ENCODE results near the gene EEF1G. TPM values are rescaled to one million over a fixed set of nuclear protein-coding genes. Genes with fewer than 3 reads are reported as not detected.
A peak's percentile ranks its signal among the peaks of the same experiment; 100 is the strongest.
"Not testable (repeated sequence)": the region's sequence is repeated elsewhere in the genome, so short reads cannot be mapped to it uniquely, and the experiment has no call there.

The EEF1G gene
- total RNA-seq, 1 donor: 1,049 TPM

DNA sequence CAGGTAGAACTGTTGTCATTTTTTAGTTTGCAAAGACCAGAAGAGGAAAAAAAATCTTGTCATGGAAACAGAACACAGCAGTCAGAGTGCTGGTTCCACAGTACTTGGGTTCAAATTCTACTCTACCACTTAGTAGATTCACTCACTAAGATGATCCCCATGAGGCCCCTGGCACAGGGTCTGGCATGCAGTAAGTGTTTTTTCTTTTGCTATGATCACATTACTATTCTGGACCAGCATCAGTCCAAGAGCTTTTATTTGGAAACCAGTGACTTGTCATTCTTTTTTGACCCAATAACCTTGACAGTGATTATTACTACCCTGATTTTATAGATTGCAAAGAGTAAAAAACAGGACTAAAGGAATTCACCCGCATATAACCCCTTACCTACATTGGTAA, 4.1 kb downstream of the EEF1G start:
- Histone ChIP-seq H3K4me2 (ENCODE audit: insufficient read depth, low read length) (no peak overlapping the region), H3K27ac (ENCODE audit: low read depth, low read length) (no peak overlapping the region), H3K27me3 (ENCODE audit: insufficient read depth, low read length) (no peaks in the 10 kb centered on the region), H3K4me1 (ENCODE audit: insufficient read depth, low read length) (peaks cover 16% of the 10 kb centered on the region), H3K9me3 (ENCODE audit: low read depth, low read length) (no peaks in the 10 kb centered on the region), H2AFZ (ENCODE audit: low read length) (no peak overlapping the region), H3K36me3 (ENCODE audit: insufficient read depth, low read length) (peaks cover 74% of the 10 kb centered on the region), H3K79me2 (ENCODE audit: insufficient read depth, low read length) (peaks cover 94% of the 10 kb centered on the region), H3K4me3 (ENCODE audit: insufficient read depth, low read length) (no peak overlapping the region), H4K20me1 (ENCODE audit: insufficient read depth, low read length) (peaks cover 43% of the 10 kb centered on the region)
- TF ChIP-seq, protein P1, sequence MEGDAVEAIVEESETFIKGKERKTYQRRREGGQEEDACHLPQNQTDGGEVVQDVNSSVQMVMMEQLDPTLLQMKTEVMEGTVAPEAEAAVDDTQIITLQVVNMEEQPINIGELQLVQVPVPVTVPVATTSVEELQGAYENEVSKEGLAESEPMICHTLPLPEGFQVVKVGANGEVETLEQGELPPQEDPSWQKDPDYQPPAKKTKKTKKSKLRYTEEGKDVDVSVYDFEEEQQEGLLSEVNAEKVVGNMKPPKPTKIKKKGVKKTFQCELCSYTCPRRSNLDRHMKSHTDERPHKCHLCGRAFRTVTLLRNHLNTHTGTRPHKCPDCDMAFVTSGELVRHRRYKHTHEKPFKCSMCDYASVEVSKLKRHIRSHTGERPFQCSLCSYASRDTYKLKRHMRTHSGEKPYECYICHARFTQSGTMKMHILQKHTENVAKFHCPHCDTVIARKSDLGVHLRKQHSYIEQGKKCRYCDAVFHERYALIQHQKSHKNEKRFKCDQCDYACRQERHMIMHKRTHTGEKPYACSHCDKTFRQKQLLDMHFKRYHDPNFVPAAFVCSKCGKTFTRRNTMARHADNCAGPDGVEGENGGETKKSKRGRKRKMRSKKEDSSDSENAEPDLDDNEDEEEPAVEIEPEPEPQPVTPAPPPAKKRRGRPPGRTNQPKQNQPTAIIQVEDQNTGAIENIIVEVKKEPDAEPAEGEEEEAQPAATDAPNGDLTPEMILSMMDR (IDR thresholded peaks at IDR 0.05; ENCODE audit: extremely low read depth, low read depth, low read length): no peak
- peak; percentile 62 for DNase-seq (ENCODE audit: insufficient read length, low spot score, missing footprints)

- Histone ChIP-seq H4K20me1 (ENCODE audit: insufficient read depth, low read length) (peaks cover 44% of the 10 kb centered on the region), H3K9me3 (ENCODE audit: low read depth, low read length) (no peaks in the 10 kb centered on the region), H2AFZ (ENCODE audit: low read length) (no peak overlapping the region), H3K27ac (ENCODE audit: low read depth, low read length) (no peak overlapping the region), H3K4me2 (ENCODE audit: insufficient read depth, low read length) (no peak overlapping the region), H3K4me1 (ENCODE audit: insufficient read depth, low read length) (peaks cover 11% of the 10 kb centered on the region), H3K4me3 (ENCODE audit: insufficient read depth, low read length) (no peak overlapping the region), H3K36me3 (ENCODE audit: insufficient read depth, low read length) (peaks cover 86% of the 10 kb centered on the region), H3K79me2 (ENCODE audit: insufficient read depth, low read length) (peaks cover 82% of the 10 kb centered on the region), H3K27me3 (ENCODE audit: insufficient read depth, low read length) (no peaks in the 10 kb centered on the region)
- TF ChIP-seq, protein P1 (IDR thresholded peaks at IDR 0.05; ENCODE audit: extremely low read depth, low read depth, low read length): no peak
- DNase-seq (ENCODE audit: insufficient read length, low spot score, missing footprints): peak; percentile 13
These were observed 6.6 kb downstream of the EEF1G start for GRCh38 chr11:62567018-62567633.

DNA sequence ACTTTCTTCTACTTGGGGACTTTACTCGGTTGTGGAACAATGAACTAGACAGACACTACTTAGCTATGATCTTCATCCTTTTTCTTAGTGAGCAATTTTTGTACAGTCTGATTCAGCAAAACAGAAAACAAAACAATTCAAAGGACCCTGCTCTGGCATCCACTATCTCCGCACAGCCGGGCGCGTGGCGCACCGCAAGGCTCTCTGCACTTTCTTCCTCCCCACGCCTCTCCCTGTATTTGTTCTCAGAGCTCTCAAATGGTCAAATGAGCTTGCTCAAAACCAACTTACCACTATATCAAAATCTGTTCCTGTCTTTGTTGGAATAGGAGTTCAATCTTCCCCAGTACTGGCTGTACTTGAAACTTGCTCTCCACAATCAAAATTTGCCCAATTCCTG, 7.4 kb downstream of the EEF1G start:
- Histone ChIP-seq H3K4me3 (ENCODE audit: insufficient read depth, low read length) (no peak overlapping the region), H4K20me1 (ENCODE audit: insufficient read depth, low read length) (peaks cover 38% of the 10 kb centered on the region), H3K9me3 (ENCODE audit: low read depth, low read length) (no peaks in the 10 kb centered on the region), H3K4me2 (ENCODE audit: insufficient read depth, low read length) (no peak overlapping the region), H3K79me2 (ENCODE audit: insufficient read depth, low read length) (peaks cover 73% of the 10 kb centered on the region), H2AFZ (ENCODE audit: low read length) (no peak overlapping the region), H3K27me3 (ENCODE audit: insufficient read depth, low read length) (no peaks in the 10 kb centered on the region), H3K36me3 (ENCODE audit: insufficient read depth, low read length) (peaks cover 85% of the 10 kb centered on the region), H3K4me1 (ENCODE audit: insufficient read depth, low read length) (peaks cover 5% of the 10 kb centered on the region), H3K27ac (ENCODE audit: low read depth, low read length) (no peak overlapping the region)
- TF ChIP-seq, protein P1 (IDR thresholded peaks at IDR 0.05; ENCODE audit: extremely low read depth, low read depth, low read length): no peak
- DNase-seq (ENCODE audit: insufficient read length, low spot score, missing footprints): no peak

GRCh38 chr11:62565100-62565802, 8.4 kb downstream of the EEF1G start:
- Histone ChIP-seq H3K4me1 (ENCODE audit: insufficient read depth, low read length) (peaks cover 13% of the 10 kb centered on the region), H3K9me3 (ENCODE audit: low read depth, low read length) (no peaks in the 10 kb centered on the region), H4K20me1 (ENCODE audit: insufficient read depth, low read length) (peaks cover 36% of the 10 kb centered on the region), H3K79me2 (ENCODE audit: insufficient read depth, low read length) (peaks cover 63% of the 10 kb centered on the region), H3K4me3 (ENCODE audit: insufficient read depth, low read length) (no peak overlapping the region), H3K36me3 (ENCODE audit: insufficient read depth, low read length) (peaks cover 76% of the 10 kb centered on the region), H3K27me3 (ENCODE audit: insufficient read depth, low read length) (no peaks in the 10 kb centered on the region), H3K27ac (ENCODE audit: low read depth, low read length) (no peak overlapping the region), H3K4me2 (ENCODE audit: insufficient read depth, low read length) (no peak overlapping the region), H2AFZ (ENCODE audit: low read length) (no peak overlapping the region)
- no peak for DNase-seq (ENCODE audit: insufficient read length, low spot score, missing footprints)
- TF ChIP-seq, protein P1 (IDR thresholded peaks at IDR 0.05; ENCODE audit: extremely low read depth, low read depth, low read length): no peak

GRCh38 chr11:62561677-62562230, 11.9 kb downstream of the EEF1G start:
- H3K4me2 ChIP-seq (ENCODE audit: insufficient read depth, low read length); H2AFZ ChIP-seq (ENCODE audit: low read length); H3K27me3 ChIP-seq (ENCODE audit: insufficient read depth, low read length); DNase-seq (ENCODE audit: insufficient read length, low spot score, missing footprints); H3K27ac ChIP-seq (ENCODE audit: low read depth, low read length); H3K9me3 ChIP-seq (ENCODE audit: low read depth, low read length); H3K4me3 ChIP-seq (ENCODE audit: insufficient read depth, low read length): not testable (repeated sequence)
- Histone ChIP-seq H3K4me1 (ENCODE audit: insufficient read depth, low read length) (peaks cover 23% of the 10 kb centered on the region), H3K36me3 (ENCODE audit: insufficient read depth, low read length) (peaks cover 77% of the 10 kb centered on the region), H4K20me1 (ENCODE audit: insufficient read depth, low read length) (peaks cover 39% of the 10 kb centered on the region), H3K79me2 (ENCODE audit: insufficient read depth, low read length) (peaks cover 45% of the 10 kb centered on the region)
